ENCODE results near the gene HUS1B. TPM values are rescaled to one million over a fixed set of nuclear protein-coding genes. Genes with fewer than 3 reads are reported as not detected.
A peak's percentile ranks its signal among the peaks of the same experiment; 100 is the strongest.

The HUS1B gene
- total RNA-seq, 2 donors from 2014 or later, result 0.47 TPM; not detected in 1

DNA sequence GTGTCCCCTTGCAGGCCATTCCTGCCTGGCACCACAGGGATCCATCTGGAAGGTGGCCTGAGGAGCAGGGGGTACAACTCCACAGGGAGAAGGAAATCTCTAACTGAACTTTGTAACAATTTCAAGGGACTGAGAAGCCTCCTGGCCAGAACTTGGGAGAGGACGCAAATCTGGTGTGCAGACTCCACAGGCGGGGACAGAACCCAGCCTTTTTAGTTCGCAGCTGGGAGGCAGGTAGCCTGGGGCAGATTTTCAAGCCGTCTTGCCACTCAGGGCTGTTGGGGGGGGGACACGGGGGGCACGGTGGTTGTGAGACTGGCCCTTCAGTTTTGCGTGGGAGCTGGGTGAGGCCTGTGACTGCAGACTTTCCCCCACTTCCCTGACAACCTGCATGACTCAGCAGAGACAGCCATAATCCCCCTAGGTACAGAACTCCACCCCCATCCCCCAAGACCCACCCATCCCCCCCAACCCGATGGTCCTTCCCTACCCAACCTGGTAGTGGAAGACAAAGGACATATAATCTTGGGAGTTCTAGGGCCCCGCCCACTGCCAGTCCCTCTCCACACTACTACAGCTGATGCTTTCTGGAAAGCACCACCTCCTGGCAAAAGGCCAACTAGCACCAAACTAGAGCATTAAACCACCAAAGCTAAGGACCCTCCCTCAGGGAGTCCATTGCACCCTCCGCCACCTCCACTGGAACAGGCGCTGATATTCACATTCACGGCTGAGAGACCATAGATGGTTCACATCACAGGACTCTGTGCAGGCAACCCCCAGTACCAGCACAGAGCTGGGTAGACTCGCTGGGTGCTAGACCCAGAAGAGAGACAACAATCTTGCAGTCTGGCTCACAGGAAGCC lies 3.0 kb upstream of the HUS1B start:
- Histone ChIP-seq H3K4me3 (no peak overlapping the region), H3K4me1 (peaks cover 4 to 29% of the 10 kb centered on the region in 2 donors), H3K27me3 (no peaks in the 10 kb centered on the region), H3K36me3 (peaks cover 5% of the 10 kb centered on the region), H3K9me3 (no peaks in the 10 kb centered on the region), H3K27ac (no peak overlapping the region)
- TF ChIP-seq, protein P1, sequence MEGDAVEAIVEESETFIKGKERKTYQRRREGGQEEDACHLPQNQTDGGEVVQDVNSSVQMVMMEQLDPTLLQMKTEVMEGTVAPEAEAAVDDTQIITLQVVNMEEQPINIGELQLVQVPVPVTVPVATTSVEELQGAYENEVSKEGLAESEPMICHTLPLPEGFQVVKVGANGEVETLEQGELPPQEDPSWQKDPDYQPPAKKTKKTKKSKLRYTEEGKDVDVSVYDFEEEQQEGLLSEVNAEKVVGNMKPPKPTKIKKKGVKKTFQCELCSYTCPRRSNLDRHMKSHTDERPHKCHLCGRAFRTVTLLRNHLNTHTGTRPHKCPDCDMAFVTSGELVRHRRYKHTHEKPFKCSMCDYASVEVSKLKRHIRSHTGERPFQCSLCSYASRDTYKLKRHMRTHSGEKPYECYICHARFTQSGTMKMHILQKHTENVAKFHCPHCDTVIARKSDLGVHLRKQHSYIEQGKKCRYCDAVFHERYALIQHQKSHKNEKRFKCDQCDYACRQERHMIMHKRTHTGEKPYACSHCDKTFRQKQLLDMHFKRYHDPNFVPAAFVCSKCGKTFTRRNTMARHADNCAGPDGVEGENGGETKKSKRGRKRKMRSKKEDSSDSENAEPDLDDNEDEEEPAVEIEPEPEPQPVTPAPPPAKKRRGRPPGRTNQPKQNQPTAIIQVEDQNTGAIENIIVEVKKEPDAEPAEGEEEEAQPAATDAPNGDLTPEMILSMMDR (IDR thresholded peaks at IDR 0.05), result no peak
- no peak for DNase-seq (ENCODE audit: low spot score)

DNA sequence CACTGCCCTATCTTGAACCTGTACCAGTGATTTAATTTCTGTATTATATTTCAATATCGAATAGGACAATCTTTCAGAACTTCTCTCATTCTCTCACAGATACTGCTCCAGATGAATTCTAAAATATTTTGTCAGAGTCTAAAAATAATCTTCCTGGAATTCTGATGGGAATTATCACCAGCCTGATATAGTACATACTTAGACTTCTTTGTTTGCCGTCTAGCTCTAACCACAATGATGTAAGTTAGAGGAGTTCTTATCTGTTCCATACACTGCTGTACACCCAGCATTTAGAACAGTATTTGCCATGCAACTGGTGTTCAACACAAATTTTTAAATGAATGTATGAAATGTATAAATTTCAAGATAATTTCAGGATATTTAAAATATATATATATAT lies 1.3 kb upstream of the HUS1B start:
- H3K9me3 ChIP-seq, result peaks cover 0 to 11% of the 10 kb centered on the region in 2 donors
- H3K27me3 ChIP-seq, result no peaks in the 10 kb centered on the region
- no peak for DNase-seq (ENCODE audit: low spot score)
- peaks cover 5% of the 10 kb centered on the region for H3K36me3 ChIP-seq
- peak overlapping the region in 1 of 2 donors; percentile 13 for H3K27ac ChIP-seq
- peaks cover 4 to 29% of the 10 kb centered on the region in 2 donors for H3K4me1 ChIP-seq
- TF ChIP-seq, protein P1 (IDR thresholded peaks at IDR 0.05), result no peak
- H3K4me3 ChIP-seq, result no peak overlapping the region

DNA sequence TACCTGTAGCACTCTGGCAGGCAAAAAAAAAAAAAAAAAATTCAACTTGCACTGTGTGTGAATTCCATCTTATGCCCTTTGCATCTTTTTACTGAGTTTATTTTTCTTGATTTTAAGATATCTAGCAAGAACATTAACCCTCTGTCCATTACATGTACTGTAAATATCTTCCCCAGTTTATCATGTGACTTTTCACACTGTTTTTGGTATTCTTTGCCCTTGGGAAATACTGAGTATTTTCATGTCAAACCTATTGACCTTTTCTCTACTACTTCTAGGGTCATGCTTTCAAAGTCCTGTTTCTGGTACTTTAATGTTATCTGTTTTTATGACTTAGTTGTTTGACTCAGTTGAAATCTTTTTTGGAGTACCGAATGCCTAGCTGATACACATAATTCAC lies 843 bp upstream of the HUS1B start:
- peaks cover 4 to 29% of the 10 kb centered on the region in 2 donors for H3K4me1 ChIP-seq

DNA sequence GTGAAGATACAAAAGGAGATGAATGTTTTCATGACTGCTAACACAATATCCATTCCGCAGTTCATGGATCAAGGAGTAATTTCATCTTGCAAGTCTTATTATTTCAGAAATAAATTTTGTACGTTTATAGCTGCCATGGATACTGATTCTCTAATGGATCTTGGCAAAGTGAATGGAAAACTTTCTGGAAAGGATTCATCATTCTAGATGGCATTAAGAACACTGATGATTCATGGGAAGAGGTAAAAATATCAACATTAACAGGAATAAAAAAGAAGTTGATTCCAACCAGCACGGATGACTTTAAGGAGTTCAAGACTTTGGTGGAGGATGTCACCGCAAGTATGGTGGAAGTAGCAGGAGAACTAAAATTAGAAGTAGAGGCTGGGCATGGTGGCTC lies 2.8 kb downstream of the HUS1B start:
- H3K4me3 ChIP-seq, result no peak overlapping the region
- no peak for DNase-seq (ENCODE audit: low spot score)
- peaks cover under 1 to 18% of the 10 kb centered on the region in 2 donors for H3K4me1 ChIP-seq
- H3K27ac ChIP-seq, result no peak overlapping the region
- TF ChIP-seq, protein P1 (IDR thresholded peaks at IDR 0.05), result no peak
- H3K36me3 ChIP-seq, result peaks cover 5% of the 10 kb centered on the region
- H3K9me3 ChIP-seq, result peaks cover 0 to 12% of the 10 kb centered on the region in 2 donors
- no peaks in the 10 kb centered on the region for H3K27me3 ChIP-seq

More for the DNA sequence above, 843 bp upstream of the HUS1B start:
- TF ChIP-seq, protein P1 (IDR thresholded peaks at IDR 0.05), result no peak
- Histone ChIP-seq H3K36me3 (peaks cover 5% of the 10 kb centered on the region), H3K27ac (peak overlapping the region in 1 of 2 donors; percentile 13), H3K9me3 (peaks cover 0 to 12% of the 10 kb centered on the region in 2 donors), H3K4me3 (no peak overlapping the region), H3K27me3 (no peaks in the 10 kb centered on the region)
- no peak for DNase-seq (ENCODE audit: low spot score)

DNA sequence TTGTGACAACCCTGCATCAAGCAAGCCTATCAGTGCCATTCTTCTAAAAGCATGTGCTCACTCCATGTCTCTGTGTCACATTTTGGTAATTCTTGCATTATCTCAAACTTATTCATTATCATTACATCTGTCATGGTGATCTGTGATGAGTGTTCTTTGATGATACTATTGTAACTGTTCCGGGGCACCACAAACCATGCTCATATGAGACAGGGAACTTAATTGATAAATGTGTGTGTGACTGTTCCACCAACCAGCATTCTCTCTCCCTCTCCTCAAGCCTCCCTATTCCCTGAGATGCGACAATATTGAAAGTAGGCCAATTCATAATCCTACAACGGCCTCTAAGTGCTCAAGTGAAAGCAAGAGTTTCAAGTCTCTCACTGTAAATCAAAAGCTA lies 4.0 kb downstream of the HUS1B start:
- H3K27me3 ChIP-seq, result no peaks in the 10 kb centered on the region
- peaks cover 5% of the 10 kb centered on the region for H3K36me3 ChIP-seq
- H3K27ac ChIP-seq, result no peak overlapping the region
- DNase-seq (ENCODE audit: low spot score), result no peak
- TF ChIP-seq, protein P1 (IDR thresholded peaks at IDR 0.05), result no peak
- no peak overlapping the region for H3K4me3 ChIP-seq
- peaks cover 0 to 7% of the 10 kb centered on the region in 2 donors for H3K4me1 ChIP-seq
- H3K9me3 ChIP-seq, result peaks cover 0 to 12% of the 10 kb centered on the region in 2 donors

All from right atrium auricular region (tissue), 2 donors.